Measurements from ENCODE around the gene BACH2. TPM values are rescaled to one million over a fixed set of nuclear protein-coding genes. Genes with fewer than 3 reads are reported as not detected.

Gene BACH2
- total RNA-seq, 2 experiments from 2014 or later = 157 to 170 TPM

DNA sequence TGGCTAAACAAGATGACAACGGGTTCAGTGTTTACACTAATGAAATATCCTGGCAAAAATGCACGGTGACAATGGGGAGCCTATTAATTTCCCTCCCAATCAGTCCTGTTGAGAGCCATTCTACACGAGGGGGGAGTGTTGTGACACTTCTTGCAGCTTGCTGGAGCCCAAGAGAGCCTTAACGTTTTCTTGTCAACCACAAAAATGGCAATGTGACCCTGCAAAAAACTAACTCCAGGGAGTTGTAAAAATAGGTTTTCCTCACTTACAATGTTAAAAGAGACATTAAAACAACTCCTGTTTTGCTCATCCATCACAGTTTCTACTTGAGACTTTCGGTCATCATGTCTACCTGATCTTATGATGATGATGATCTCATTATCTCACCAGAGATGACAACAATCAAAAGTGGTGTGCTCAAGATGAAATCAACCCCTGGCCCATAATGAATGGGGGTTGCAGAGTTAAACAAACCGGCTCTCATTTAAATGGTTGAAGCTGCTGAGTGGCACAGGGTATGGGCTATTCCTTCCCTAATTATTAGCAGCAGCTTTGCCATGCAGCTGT is 344.5 kb downstream of the BACH2 start:
- Mint-ChIP-seq H3K27me3 (no peaks in the 10 kb centered on the region), H3K27ac (peak overlapping the region; percentile 92), H3K4me3 (peak overlapping the region; percentile 67), H3K36me3 (ENCODE audit: low read depth) (peaks cover 60% of the 10 kb centered on the region), H3K4me1 (ENCODE audit: low read depth) (peaks cover 75% of the 10 kb centered on the region), H3K9me3 (peaks cover 2% of the 10 kb centered on the region)
- DNase-seq = peak in 2 of 14 experiments; percentile 30 to 42
- no peaks in the 10 kb centered on the region for H3K9me3 ChIP-seq (ENCODE audit: control insufficient read depth in 1 of 2, insufficient read depth in 1 of 2, low read length in 2 of 2)
- intact Hi-C loops (cut with DNase I, micrococcal nuclease) = loop anchor here in 1 of 2 experiments (2.0 to 10.0 kb wide), 4 partner anchors 63 to 330 kb away; no protein-coding TSS in a partner anchor
- TF ChIP-seq, protein P1, sequence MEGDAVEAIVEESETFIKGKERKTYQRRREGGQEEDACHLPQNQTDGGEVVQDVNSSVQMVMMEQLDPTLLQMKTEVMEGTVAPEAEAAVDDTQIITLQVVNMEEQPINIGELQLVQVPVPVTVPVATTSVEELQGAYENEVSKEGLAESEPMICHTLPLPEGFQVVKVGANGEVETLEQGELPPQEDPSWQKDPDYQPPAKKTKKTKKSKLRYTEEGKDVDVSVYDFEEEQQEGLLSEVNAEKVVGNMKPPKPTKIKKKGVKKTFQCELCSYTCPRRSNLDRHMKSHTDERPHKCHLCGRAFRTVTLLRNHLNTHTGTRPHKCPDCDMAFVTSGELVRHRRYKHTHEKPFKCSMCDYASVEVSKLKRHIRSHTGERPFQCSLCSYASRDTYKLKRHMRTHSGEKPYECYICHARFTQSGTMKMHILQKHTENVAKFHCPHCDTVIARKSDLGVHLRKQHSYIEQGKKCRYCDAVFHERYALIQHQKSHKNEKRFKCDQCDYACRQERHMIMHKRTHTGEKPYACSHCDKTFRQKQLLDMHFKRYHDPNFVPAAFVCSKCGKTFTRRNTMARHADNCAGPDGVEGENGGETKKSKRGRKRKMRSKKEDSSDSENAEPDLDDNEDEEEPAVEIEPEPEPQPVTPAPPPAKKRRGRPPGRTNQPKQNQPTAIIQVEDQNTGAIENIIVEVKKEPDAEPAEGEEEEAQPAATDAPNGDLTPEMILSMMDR (IDR thresholded peaks at IDR 0.05) = no peak
- H3K27ac ChIP-seq (ENCODE audit: low read depth in 1 of 2, low read length in 2 of 2) = peak overlapping the region in 1 of 2 donors; percentile 64
- ATAC-seq (ENCODE audit: poor library complexity) = peak; percentile 48
- peaks cover 32% of the 10 kb centered on the region for H3K36me3 ChIP-seq (ENCODE audit: insufficient read depth, low read length)
- H3K27me3 ChIP-seq (ENCODE audit: control insufficient read depth in 1 of 2, insufficient read depth in 2 of 2, low read length in 2 of 2) = no peaks in the 10 kb centered on the region
- no peak overlapping the region for H3K4me3 ChIP-seq (ENCODE audit: low read length)
- H3K4me1 ChIP-seq (ENCODE audit: insufficient read depth, low read length) = peaks cover 55% of the 10 kb centered on the region
- POLR2A ChIA-PET = interaction anchor here (0.7 to 1.8 kb wide), 11 partner anchors 12 to 523 kb away, joined by 3 to 7 read pairs (median 4); partner anchors contain the start of gene CASP8AP2
- CTCF ChIA-PET = interaction anchor here (1.2 to 1.5 kb wide), 2 partner anchors 12 to 527 kb away, joined by 5 to 7 read pairs; no protein-coding TSS in a partner anchor

DNA sequence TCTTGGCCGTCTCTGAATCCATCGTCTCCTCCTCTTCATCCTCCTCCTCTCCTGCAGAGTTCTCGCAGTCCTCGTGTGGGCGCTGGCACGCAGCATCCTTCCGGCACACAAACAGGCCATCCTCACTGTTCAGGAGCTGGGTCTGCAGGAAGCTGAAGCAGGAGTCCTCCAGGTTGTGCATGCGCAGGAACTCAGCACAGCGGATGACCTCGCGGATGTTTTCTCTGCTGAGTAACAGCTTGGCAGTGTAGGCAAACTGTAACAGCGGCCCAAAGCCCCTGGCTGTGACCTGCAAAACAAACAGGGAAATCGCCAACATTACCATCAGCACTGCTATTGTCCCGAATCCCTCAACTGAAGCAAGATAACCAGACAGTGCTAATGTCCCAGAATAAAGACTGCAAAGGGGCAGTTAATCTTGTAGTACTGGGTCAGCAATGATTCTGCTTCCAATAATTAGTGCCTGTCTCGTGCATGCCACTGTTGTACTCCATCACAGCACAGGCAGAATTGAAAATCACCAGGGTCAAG is 345.0 kb downstream of the BACH2 start:
- H3K9me3 Mint-ChIP-seq = peaks cover 2% of the 10 kb centered on the region
- TF ChIP-seq, protein P1 (IDR thresholded peaks at IDR 0.05) = no peak
- peaks cover 76% of the 10 kb centered on the region for H3K4me1 Mint-ChIP-seq (ENCODE audit: low read depth)
- ChIA-PET CTCF (interaction anchor here (1.2 kb wide), 1 partner anchor 11 kb away, joined by 5 read pairs; no protein-coding TSS in a partner anchor), POLR2A (no interaction called here)
- Histone ChIP-seq H3K36me3 (ENCODE audit: insufficient read depth, low read length) (peaks cover 34% of the 10 kb centered on the region), H3K4me1 (ENCODE audit: insufficient read depth, low read length) (peaks cover 53% of the 10 kb centered on the region), H3K27ac (ENCODE audit: low read depth in 1 of 2, low read length in 2 of 2) (peak overlapping the region in 1 of 2 donors; percentile 64), H3K9me3 (ENCODE audit: control insufficient read depth in 1 of 2, insufficient read depth in 1 of 2, low read length in 2 of 2) (no peaks in the 10 kb centered on the region), H3K27me3 (ENCODE audit: control insufficient read depth in 1 of 2, insufficient read depth in 2 of 2, low read length in 2 of 2) (no peaks in the 10 kb centered on the region), H3K4me3 (ENCODE audit: low read length) (no peak overlapping the region)
- no peaks in the 10 kb centered on the region for H3K27me3 Mint-ChIP-seq
- no peak for ATAC-seq (ENCODE audit: poor library complexity)
- peak overlapping the region; percentile 92 for H3K27ac Mint-ChIP-seq
- H3K4me3 Mint-ChIP-seq = no peak overlapping the region
- peaks cover 61% of the 10 kb centered on the region for H3K36me3 Mint-ChIP-seq (ENCODE audit: low read depth)
- intact Hi-C loops (cut with DNase I, micrococcal nuclease) = loop anchor here in 1 of 2 experiments (2.0 to 10.0 kb wide), 4 partner anchors 63 to 331 kb away; no protein-coding TSS in a partner anchor
- DNase-seq = peak in 1 of 14 experiments; percentile 15

DNA sequence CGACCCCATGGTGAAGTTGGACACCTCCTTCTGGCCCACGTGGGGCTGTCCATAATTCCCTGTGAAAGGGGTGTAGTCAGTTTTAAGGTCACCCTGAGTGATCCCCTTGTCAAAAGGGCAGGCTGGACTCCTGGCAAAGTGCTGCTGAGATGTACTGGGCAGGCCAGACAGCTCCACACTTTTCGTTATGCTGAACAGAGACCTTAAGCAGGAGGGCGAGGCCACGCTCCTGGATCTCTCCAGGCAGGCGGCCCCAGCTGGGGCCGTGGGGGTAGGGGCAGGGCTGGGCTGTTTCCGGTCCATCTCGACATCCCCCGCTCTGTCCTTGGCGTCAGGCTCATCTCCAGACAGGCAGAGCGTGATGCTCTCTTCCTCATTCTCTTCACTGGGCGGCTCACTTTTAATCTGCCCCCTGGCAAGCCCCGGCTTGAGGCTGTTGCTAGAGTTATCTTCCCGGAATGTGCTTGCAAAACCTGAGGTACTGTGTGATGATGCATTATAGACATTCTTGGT is 345.7 kb downstream of the BACH2 start:
- H3K9me3 ChIP-seq (ENCODE audit: control insufficient read depth in 1 of 2, insufficient read depth in 1 of 2, low read length in 2 of 2) = no peaks in the 10 kb centered on the region
- TF ChIP-seq, protein P1 (IDR thresholded peaks at IDR 0.05) = no peak
- Mint-ChIP-seq H3K9me3 (peaks cover 2% of the 10 kb centered on the region), H3K27ac (peak overlapping the region; percentile 92), H3K4me1 (ENCODE audit: low read depth) (peaks cover 76% of the 10 kb centered on the region), H3K4me3 (no peak overlapping the region), H3K27me3 (no peaks in the 10 kb centered on the region), H3K36me3 (ENCODE audit: low read depth) (peaks cover 61% of the 10 kb centered on the region)
- H3K36me3 ChIP-seq (ENCODE audit: insufficient read depth, low read length) = peaks cover 34% of the 10 kb centered on the region
- H3K4me3 ChIP-seq (ENCODE audit: low read length) = no peak overlapping the region
- DNase-seq = no peak
- intact Hi-C loops (cut with DNase I, micrococcal nuclease) = loop anchor here in 1 of 2 experiments (5.0 to 10.0 kb wide), 2 partner anchors 64 to 331 kb away; no protein-coding TSS in a partner anchor
- H3K4me1 ChIP-seq (ENCODE audit: insufficient read depth, low read length) = peaks cover 47% of the 10 kb centered on the region
- H3K27me3 ChIP-seq (ENCODE audit: control insufficient read depth in 1 of 2, insufficient read depth in 2 of 2, low read length in 2 of 2) = no peaks in the 10 kb centered on the region
- CTCF ChIA-PET = no interaction called here
- no peak for ATAC-seq (ENCODE audit: poor library complexity)
- POLR2A ChIA-PET = no interaction called here
- H3K27ac ChIP-seq (ENCODE audit: low read depth in 1 of 2, low read length in 2 of 2) = no peak overlapping the region
